ENCODE results near the gene COL27A1. TPM values are rescaled to one million over a fixed set of nuclear protein-coding genes. Genes with fewer than 3 reads are reported as not detected.

COL27A1 gene
- total RNA-seq, 1 donor from 2014 or later, result 8.9 TPM

DNA sequence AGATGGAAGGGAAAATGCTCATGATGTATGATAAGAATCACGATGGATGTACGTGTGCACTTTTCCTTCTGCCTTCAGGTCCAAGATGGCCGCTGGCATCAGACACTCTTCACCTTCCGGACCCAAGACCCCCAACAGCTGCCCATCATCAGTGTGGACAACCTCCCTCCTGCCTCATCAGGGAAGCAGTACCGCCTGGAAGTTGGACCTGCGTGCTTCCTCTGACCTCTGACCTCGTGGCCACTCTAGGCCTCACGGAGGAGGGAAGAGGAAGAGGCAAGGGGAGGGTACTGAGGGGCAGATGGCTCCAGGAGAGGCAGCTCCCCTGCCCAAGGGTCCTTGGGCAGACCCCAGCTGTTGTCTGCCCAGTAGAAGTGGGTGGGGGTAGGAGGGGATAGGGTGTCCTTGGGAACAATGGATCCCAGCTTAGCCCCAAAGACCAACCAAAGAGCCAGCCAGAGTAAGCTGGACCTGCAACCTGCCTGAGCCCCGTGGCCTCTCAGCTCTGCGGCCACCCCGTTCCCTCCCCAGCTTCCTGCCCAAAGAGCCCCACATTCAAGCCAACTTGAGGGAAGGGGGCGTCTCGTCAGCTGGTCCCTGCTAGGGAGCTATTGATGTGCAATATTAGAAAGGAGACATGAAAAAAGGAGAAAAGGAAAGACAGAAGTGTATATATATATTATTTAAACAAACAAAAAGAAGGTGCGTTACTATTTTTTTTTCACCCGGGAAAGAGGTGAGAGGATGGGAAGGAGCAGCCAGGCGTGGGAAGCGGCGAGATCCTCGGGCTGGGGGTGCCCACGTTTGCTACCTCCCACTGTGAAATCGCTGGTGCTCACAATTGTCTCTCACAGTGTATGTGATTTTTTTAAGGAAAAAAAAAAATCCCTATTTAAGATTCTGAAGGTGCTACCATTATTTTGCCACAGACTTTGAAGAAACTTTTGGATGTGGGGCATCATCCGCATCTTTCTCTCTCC is 155.4 kb downstream of the COL27A1 start:
- H3K4me3 ChIP-seq (ENCODE audit: low read length in 3 of 3), result no peak overlapping the region
- H3K4me1 ChIP-seq (ENCODE audit: control insufficient read depth in 3 of 3, insufficient read depth in 3 of 3, low read length in 3 of 3), result no peaks in the 10 kb centered on the region
- no peaks in the 10 kb centered on the region for H3K27me3 ChIP-seq (ENCODE audit: control insufficient read depth in 3 of 3, insufficient read depth in 3 of 3, low read length in 3 of 3)
- no peak overlapping the region for H3K27ac ChIP-seq (ENCODE audit: low read depth, low read length)
- H3K36me3 ChIP-seq (ENCODE audit: control insufficient read depth in 3 of 3, insufficient read depth in 3 of 3, low read length in 3 of 3), result peaks cover 0 to 4% (median 3%) of the 10 kb centered on the region in 3 donors
- H3K9me3 ChIP-seq (ENCODE audit: control insufficient read depth in 3 of 3, low read length in 3 of 3), result peaks cover 0 to 2% (median 0%) of the 10 kb centered on the region in 3 donors
- no peak overlapping the region for H3K9ac ChIP-seq (ENCODE audit: low read depth in 1 of 3, low read length in 3 of 3)

DNA sequence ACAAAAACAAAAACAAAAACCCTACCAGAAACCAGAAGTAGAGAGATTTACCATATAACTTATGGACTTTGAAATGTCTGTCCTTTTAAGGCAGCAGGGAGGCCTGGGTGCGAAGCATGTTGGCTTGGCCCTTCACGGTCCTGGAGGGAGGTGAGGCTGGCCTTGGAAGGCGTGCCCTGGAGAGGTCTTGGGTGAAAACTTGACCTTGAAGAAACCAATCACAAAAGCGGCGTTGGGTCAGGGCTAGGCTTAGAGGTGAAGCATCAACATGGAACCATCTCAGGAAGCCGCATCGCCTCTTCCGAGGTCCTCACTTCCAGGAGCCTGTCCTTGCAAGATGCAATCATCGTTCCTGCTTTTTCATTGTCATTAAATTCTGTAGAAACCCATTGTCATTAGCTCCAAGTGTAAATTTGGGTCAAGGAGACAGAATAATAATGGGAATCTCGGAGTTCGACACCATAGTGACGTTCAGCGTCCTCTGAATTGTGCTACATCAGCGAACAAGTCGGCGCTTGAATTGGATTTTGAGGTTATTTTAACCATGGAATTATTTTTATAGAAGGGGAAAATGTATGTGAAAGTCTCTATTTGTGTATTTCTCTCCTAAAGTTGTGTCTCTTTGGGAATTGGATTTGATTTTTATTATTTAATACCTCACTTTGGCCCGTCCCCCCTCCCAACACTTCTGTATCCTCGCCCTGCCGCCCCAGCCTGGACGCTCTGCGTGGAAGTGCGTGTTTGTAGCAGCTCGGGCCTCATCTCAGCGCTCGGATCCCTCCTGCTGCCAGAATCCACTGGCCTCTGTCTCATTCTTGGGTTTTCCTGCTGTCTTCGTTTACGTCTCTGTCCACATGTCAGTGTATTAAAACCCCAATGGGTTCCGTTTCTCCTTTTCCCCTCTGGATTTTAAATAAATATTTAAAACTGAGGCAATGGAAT is 156.5 kb downstream of the COL27A1 start:
- no peak overlapping the region for H3K27ac ChIP-seq (ENCODE audit: low read depth, low read length)
- peaks cover 0 to 4% (median 3%) of the 10 kb centered on the region in 3 donors for H3K36me3 ChIP-seq (ENCODE audit: control insufficient read depth in 3 of 3, insufficient read depth in 3 of 3, low read length in 3 of 3)
- no peaks in the 10 kb centered on the region for H3K27me3 ChIP-seq (ENCODE audit: control insufficient read depth in 3 of 3, insufficient read depth in 3 of 3, low read length in 3 of 3)
- no peak overlapping the region for H3K9ac ChIP-seq (ENCODE audit: low read depth in 1 of 3, low read length in 3 of 3)
- peaks cover 0 to 2% (median 0%) of the 10 kb centered on the region in 3 donors for H3K9me3 ChIP-seq (ENCODE audit: control insufficient read depth in 3 of 3, low read length in 3 of 3)
- no peak overlapping the region for H3K4me3 ChIP-seq (ENCODE audit: low read length in 3 of 3)
- no peaks in the 10 kb centered on the region for H3K4me1 ChIP-seq (ENCODE audit: control insufficient read depth in 3 of 3, insufficient read depth in 3 of 3, low read length in 3 of 3)

DNA sequence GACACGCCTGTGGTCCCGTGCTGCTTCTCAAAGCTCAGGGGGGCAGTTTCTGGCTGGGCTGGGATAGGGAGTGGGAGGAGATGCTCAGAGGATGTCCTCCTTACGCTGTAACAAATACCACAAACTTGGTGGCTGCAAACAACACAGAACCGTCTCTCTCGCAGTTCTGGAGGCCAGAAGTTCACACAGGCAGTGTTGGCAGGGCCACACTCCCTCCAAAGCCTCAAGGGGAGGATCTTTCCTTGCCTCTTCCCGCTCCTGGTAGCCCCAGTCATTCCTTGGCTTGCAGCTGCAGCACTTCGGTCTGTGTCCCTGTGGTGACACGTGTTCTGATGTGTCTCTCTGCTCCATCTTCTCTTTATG is 157.2 kb downstream of the COL27A1 start:
- Histone ChIP-seq H3K36me3 (ENCODE audit: control insufficient read depth in 3 of 3, insufficient read depth in 3 of 3, low read length in 3 of 3) (peaks cover 0 to 4% (median 3%) of the 10 kb centered on the region in 3 donors), H3K27me3 (ENCODE audit: control insufficient read depth in 3 of 3, insufficient read depth in 3 of 3, low read length in 3 of 3) (no peaks in the 10 kb centered on the region), H3K4me3 (ENCODE audit: low read length in 3 of 3) (no peak overlapping the region), H3K9me3 (ENCODE audit: control insufficient read depth in 3 of 3, low read length in 3 of 3) (peaks cover 0 to 2% (median 0%) of the 10 kb centered on the region in 3 donors), H3K9ac (ENCODE audit: low read depth in 1 of 3, low read length in 3 of 3) (no peak overlapping the region), H3K27ac (ENCODE audit: low read depth, low read length) (no peak overlapping the region), H3K4me1 (ENCODE audit: control insufficient read depth in 3 of 3, insufficient read depth in 3 of 3, low read length in 3 of 3) (no peaks in the 10 kb centered on the region)

DNA sequence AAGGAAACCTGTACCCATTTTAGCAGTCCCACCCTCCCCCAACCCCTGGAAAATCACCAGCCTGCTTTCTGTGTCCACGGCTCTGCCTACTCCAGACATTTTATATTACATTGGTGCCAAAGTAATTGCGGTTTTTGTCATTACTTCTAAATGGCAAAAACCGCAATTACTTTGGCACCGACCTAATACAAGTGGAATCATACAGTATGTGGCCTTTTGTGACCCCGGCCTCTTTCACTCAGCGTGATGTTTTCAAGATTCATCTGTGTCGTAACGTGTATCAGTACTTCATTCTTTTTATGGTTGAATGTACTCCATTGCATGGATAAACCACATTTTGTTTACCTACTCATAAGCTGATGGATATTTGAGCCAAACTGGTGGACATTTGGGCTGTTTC is 157.8 kb downstream of the COL27A1 start:
- Histone ChIP-seq H3K27ac (ENCODE audit: low read depth, low read length) (no peak overlapping the region), H3K9me3 (ENCODE audit: control insufficient read depth in 3 of 3, low read length in 3 of 3) (peaks cover 0 to 2% (median 0%) of the 10 kb centered on the region in 3 donors), H3K4me1 (ENCODE audit: control insufficient read depth in 3 of 3, insufficient read depth in 3 of 3, low read length in 3 of 3) (no peaks in the 10 kb centered on the region), H3K36me3 (ENCODE audit: control insufficient read depth in 3 of 3, insufficient read depth in 3 of 3, low read length in 3 of 3) (peaks cover 0 to 4% (median 3%) of the 10 kb centered on the region in 3 donors), H3K27me3 (ENCODE audit: control insufficient read depth in 3 of 3, insufficient read depth in 3 of 3, low read length in 3 of 3) (no peaks in the 10 kb centered on the region), H3K9ac (ENCODE audit: low read depth in 1 of 3, low read length in 3 of 3) (no peak overlapping the region), H3K4me3 (ENCODE audit: low read length in 3 of 3) (no peak overlapping the region)

DNA sequence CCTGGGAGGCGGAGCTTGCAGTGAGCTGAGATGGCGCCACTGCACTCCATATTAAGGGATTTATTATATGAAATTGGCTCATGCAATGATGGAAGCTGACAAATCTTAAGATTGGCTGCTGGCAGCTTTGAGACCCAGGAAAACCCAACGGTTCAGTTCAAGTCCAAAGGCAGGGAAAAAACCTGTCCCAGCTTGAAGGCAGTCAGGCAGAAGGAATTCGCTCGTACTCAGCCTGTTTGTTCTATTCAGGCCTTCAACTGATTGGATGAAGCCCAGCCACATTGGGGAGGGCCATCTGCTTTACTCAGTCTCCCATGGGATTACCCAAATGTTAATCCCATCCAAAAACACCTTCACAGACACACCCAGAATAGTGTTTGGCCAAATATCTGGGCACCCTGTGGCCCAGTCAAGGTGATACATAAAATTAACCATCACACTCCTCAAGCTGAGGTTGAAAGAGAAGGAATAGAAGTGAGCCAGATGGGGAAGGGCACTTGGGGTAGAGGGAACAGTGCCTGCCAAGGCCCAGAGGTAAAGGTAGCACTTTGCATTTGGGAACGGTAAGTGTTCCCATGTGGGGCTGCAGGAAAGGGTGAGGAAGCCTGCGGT is 159.0 kb downstream of the COL27A1 start:
- no peaks in the 10 kb centered on the region for H3K4me1 ChIP-seq (ENCODE audit: control insufficient read depth in 3 of 3, insufficient read depth in 3 of 3, low read length in 3 of 3)
- H3K27ac ChIP-seq (ENCODE audit: low read depth, low read length), result no peak overlapping the region
- H3K9ac ChIP-seq (ENCODE audit: low read depth in 1 of 3, low read length in 3 of 3), result no peak overlapping the region
- H3K27me3 ChIP-seq (ENCODE audit: control insufficient read depth in 3 of 3, insufficient read depth in 3 of 3, low read length in 3 of 3), result peaks cover 0 to 2% (median 0%) of the 10 kb centered on the region in 3 donors
- H3K9me3 ChIP-seq (ENCODE audit: control insufficient read depth in 3 of 3, low read length in 3 of 3), result peaks cover 0 to 2% (median 0%) of the 10 kb centered on the region in 3 donors
- H3K4me3 ChIP-seq (ENCODE audit: low read length in 3 of 3), result no peak overlapping the region
- peaks cover 0 to 4% (median 3%) of the 10 kb centered on the region in 3 donors for H3K36me3 ChIP-seq (ENCODE audit: control insufficient read depth in 3 of 3, insufficient read depth in 3 of 3, low read length in 3 of 3)

DNA sequence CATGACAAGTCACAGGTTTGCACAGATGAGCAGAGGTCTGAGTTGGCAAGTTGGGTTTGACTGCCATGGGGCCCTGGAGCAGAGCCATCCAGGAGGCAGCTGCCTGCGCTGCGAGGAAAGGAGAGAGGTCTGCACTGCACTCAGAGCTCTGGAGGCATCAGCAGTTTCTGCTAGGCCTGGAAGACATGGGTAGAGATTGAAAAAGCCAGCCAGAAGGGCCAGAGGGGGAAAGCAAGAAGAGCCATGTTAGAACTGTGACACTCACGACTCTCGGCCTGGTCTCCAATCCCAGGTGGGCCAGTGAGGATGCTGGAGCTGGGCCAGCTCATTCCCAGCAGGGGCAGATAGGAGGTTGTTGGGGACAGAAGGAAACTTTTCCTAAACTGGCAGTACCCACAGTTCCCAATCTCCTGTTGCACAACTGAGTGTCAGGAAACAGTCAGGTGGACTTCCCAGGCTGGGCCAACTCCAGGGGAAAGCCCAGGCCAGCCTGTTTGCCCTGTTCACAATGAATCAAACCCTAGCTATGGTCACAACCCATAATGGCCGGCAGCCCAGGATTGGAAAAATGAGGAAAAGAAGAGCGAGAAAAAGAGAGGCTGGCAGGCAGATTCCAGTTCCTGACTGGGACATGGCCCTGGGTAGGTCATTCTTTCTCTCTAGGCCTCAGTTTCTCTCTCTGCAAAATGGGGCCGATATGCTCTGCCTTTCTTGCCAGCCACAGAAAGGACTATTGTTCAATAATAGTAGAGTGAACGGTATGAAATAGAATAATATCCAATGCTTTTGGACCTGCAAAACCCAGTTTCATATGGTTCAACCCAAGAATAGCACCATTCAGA is 159.8 kb downstream of the COL27A1 start:
- Histone ChIP-seq H3K27me3 (ENCODE audit: control insufficient read depth in 3 of 3, insufficient read depth in 3 of 3, low read length in 3 of 3) (peaks cover 0 to 2% (median 0%) of the 10 kb centered on the region in 3 donors), H3K9ac (ENCODE audit: low read depth in 1 of 3, low read length in 3 of 3) (no peak overlapping the region), H3K27ac (ENCODE audit: low read depth, low read length) (no peak overlapping the region), H3K9me3 (ENCODE audit: control insufficient read depth in 3 of 3, low read length in 3 of 3) (peaks cover 0 to 2% (median 0%) of the 10 kb centered on the region in 3 donors), H3K4me3 (ENCODE audit: low read length in 3 of 3) (no peak overlapping the region), H3K36me3 (ENCODE audit: control insufficient read depth in 3 of 3, insufficient read depth in 3 of 3, low read length in 3 of 3) (peaks cover 0 to 4% (median 3%) of the 10 kb centered on the region in 3 donors), H3K4me1 (ENCODE audit: control insufficient read depth in 3 of 3, insufficient read depth in 3 of 3, low read length in 3 of 3) (no peaks in the 10 kb centered on the region)

DNA sequence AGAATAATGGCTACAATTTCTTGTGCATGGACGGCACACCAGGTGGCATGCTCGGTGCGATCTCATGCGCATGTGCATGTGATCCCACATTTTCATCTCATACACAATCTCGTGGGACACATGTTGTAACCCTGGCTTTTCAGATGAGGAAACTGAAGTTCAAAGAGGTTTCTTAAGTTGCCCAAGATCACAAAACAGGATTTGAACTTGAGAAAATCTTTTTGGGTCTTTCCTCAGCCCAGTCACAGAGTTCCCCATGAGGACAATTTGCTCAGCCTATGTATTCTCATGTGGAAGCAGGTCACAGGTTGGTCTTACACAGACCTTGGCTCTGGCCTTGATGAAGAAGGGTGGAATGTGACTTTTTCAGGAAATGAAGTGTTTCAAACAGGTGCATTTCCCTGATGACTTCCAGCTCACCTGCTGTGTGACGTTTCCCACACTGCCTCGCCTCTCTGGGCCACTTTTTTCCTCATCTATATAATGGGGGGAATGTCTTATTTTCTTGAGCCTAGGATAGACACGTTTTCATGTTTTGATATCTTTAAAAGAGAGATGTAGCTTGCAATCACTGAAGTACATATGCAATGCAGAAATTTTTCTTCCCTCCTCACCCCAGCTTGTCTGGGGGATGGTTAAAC is 160.5 kb downstream of the COL27A1 start:
- H3K27me3 ChIP-seq (ENCODE audit: control insufficient read depth in 3 of 3, insufficient read depth in 3 of 3, low read length in 3 of 3), result peaks cover 0 to 2% (median 0%) of the 10 kb centered on the region in 3 donors
- H3K4me3 ChIP-seq (ENCODE audit: low read length in 3 of 3), result no peak overlapping the region
- H3K36me3 ChIP-seq (ENCODE audit: control insufficient read depth in 3 of 3, insufficient read depth in 3 of 3, low read length in 3 of 3), result peaks cover 0 to 4% (median 0%) of the 10 kb centered on the region in 3 donors
- peaks cover 0 to 2% (median 0%) of the 10 kb centered on the region in 3 donors for H3K9me3 ChIP-seq (ENCODE audit: control insufficient read depth in 3 of 3, low read length in 3 of 3)
- H3K4me1 ChIP-seq (ENCODE audit: control insufficient read depth in 3 of 3, insufficient read depth in 3 of 3, low read length in 3 of 3), result no peaks in the 10 kb centered on the region
- no peak overlapping the region for H3K27ac ChIP-seq (ENCODE audit: low read depth, low read length)
- H3K9ac ChIP-seq (ENCODE audit: low read depth in 1 of 3, low read length in 3 of 3), result no peak overlapping the region

DNA sequence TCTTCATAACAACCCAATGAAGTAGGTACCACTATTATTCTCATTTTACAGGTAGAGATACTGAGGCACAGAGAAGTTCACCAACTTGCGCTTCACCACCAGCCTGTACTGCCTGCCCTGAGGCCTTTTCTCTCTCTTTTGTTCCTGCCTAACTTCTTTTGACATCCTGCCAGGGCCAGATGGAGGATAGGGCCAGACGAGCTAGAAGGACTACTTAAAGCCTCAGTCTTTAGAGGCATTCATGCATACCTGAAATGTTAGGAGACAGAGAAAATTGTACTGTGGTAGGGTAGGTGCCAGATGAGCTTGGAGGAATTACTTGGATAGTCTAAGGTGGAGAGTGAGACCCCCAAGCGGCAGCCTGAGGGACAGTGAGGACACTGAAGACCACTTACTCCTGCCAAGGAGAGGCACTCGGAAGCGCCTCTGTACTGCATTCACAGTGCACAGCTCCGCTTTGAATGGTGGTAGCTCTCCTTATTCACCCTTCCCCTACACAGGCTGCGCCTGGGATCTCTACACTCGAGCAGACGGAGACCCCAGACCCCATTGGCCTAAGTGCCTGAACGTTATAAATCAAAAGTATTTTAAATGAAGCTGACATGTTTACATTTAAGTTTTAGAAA is 161.4 kb downstream of the COL27A1 start:
- no peaks in the 10 kb centered on the region for H3K4me1 ChIP-seq (ENCODE audit: control insufficient read depth in 3 of 3, insufficient read depth in 3 of 3, low read length in 3 of 3)
- peaks cover 0 to 4% (median 0%) of the 10 kb centered on the region in 3 donors for H3K36me3 ChIP-seq (ENCODE audit: control insufficient read depth in 3 of 3, insufficient read depth in 3 of 3, low read length in 3 of 3)
- H3K27ac ChIP-seq (ENCODE audit: low read depth, low read length), result no peak overlapping the region
- no peak overlapping the region for H3K4me3 ChIP-seq (ENCODE audit: low read length in 3 of 3)
- peaks cover 0 to 2% (median 0%) of the 10 kb centered on the region in 3 donors for H3K9me3 ChIP-seq (ENCODE audit: control insufficient read depth in 3 of 3, low read length in 3 of 3)
- no peak overlapping the region for H3K9ac ChIP-seq (ENCODE audit: low read depth in 1 of 3, low read length in 3 of 3)
- H3K27me3 ChIP-seq (ENCODE audit: control insufficient read depth in 3 of 3, insufficient read depth in 3 of 3, low read length in 3 of 3), result peaks cover 0 to 2% (median 0%) of the 10 kb centered on the region in 3 donors

All from skeletal muscle tissue (tissue), 4 donors.